ENCODE results near the gene ATP6V0A1.

- TF ChIP-seq, protein P1, sequence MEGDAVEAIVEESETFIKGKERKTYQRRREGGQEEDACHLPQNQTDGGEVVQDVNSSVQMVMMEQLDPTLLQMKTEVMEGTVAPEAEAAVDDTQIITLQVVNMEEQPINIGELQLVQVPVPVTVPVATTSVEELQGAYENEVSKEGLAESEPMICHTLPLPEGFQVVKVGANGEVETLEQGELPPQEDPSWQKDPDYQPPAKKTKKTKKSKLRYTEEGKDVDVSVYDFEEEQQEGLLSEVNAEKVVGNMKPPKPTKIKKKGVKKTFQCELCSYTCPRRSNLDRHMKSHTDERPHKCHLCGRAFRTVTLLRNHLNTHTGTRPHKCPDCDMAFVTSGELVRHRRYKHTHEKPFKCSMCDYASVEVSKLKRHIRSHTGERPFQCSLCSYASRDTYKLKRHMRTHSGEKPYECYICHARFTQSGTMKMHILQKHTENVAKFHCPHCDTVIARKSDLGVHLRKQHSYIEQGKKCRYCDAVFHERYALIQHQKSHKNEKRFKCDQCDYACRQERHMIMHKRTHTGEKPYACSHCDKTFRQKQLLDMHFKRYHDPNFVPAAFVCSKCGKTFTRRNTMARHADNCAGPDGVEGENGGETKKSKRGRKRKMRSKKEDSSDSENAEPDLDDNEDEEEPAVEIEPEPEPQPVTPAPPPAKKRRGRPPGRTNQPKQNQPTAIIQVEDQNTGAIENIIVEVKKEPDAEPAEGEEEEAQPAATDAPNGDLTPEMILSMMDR (IDR thresholded peaks at IDR 0.05), result no peak
- no peak for TF ChIP-seq POLR2A (IDR thresholded peaks at IDR 0.05)
These were observed 82.6 kb downstream of the ATP6V0A1 start for GRCh38 chr17:42541041-42541833.
